Left lung (tissue), 10 donors: Measurements from ENCODE around the gene XXYLT1. TPM values are rescaled to one million over a fixed set of nuclear protein-coding genes. Genes with fewer than 3 reads are reported as not detected.
"Not testable (repeated sequence)": the region's sequence is repeated elsewhere in the genome, so short reads cannot be mapped to it uniquely, and the experiment has no call there.

ENCODE experiments used
- ATAC-seq: fragments of 200-7000 bp; cut with Tn5 transposase; one replicate; pipeline ENCODE4 v1.9.1; 2020; ENCODE audit warnings: moderate library complexity
- DNase-seq, 4 donors: peaks; one replicate each; pipeline ENCODE4 v3.0.0-alpha.2; 2013 to 2020
- H3K27ac ChIP-seq, 2 donors: fragments of 200-600 bp; sonication (generic) in 1 of 2; one replicate each; pipeline versions ENCODE4 v1.5.0 to v1.8.0; 2020 to 2021
- H3K27me3 ChIP-seq, 2 donors: fragments of 200-600 bp; sonication (generic) in 1 of 2; one replicate each; pipeline versions ENCODE4 v1.5.0 to v1.8.0; 2020 to 2021
- H3K36me3 ChIP-seq, 2 donors: fragments of 200-600 bp; sonication (generic) in 1 of 2; one replicate each; pipeline versions ENCODE4 v1.5.0 to v1.8.0; 2020 to 2021
- H3K4me1 ChIP-seq, 2 donors: fragments of 200-600 bp; one replicate each; pipeline ENCODE4 v1.8.0; 2021
- H3K4me3 ChIP-seq, 2 donors: fragments of 200-600 bp; sonication (generic) in 1 of 2; one replicate each; pipeline versions ENCODE4 v1.5.0 to v1.8.0; 2020 to 2021; ENCODE audit warnings: mild to moderate bottlenecking in 1 of 2
- H3K9me3 ChIP-seq, 2 donors: fragments of 200-600 bp; sonication (generic) in 1 of 2; one replicate each; pipeline versions ENCODE4 v1.5.0 to v1.8.0; 2020 to 2021
- CTCF ChIP-seq, 2 donors: fragments of 200-600 bp; sonication (generic) in 1 of 2; IDR thresholded peaks; one replicate each; pipeline versions ENCODE4 v1.5.0 to v1.8.0; 2021; ENCODE audit warnings: antibody characterized with exemption in 2 of 2
- intact Hi-C, 2 donors: fragments of 100-400 bp; cut with DNase I; formaldehyde crosslinking; loops; one replicate each; pipeline versions ENCODE4 v1.11.2 to v1.14.2; 2022
- polyA plus RNA-seq, 6 donors: library from polyadenylated mRNA; unstranded; fragments of 120-200 nt; gene quantifications; one replicate each; pipeline ENCODE4 v1.2.1, GENCODE V29; 2013; ENCODE audit not compliant: insufficient read length in 6 of 6
- total RNA-seq, 2 donors: library from RNA; stranded (reverse); fragmentation: NEBNext Ultra II Directional; extraction: Animal tissue kit (Norgen Biotek cat#: 25700); gene quantifications; one replicate each; pipeline ENCODE4 v1.2.1, GENCODE V29; 2021
- donor health status: DM: no; HTN: yes; CAD: no.
- donor health status: DM: no; HTN: no; CAD: no.

Gene XXYLT1
- total and polyA plus RNA-seq, 8 donors: 11.3 to 31.1 (median 25.5) TPM

- ATAC-seq: no peak
These were observed 35.4 kb upstream of the XXYLT1 start for GRCh38 chr3:195306369-195306768.

GRCh38 chr3:195302431-195302830 lies 31.5 kb upstream of the XXYLT1 start:
- Histone ChIP-seq H3K4me3 (no peak overlapping the region), H3K27ac (no peak overlapping the region), H3K4me1 (no peaks in the 10 kb centered on the region), H3K27me3 (no peaks in the 10 kb centered on the region), H3K9me3 (no peaks in the 10 kb centered on the region), H3K36me3 (peaks cover 0 to 88% of the 10 kb centered on the region in 2 donors)
- intact Hi-C loops: no loop called here
- no peak for TF ChIP-seq CTCF (IDR thresholded peaks at IDR 0.05)
- ATAC-seq: no peak
- DNase-seq: no peak

More at GRCh38 chr3:195306369-195306768, 35.4 kb upstream of the XXYLT1 start:
- Histone ChIP-seq H3K4me3 (no peak overlapping the region), H3K27ac (no peak overlapping the region), H3K9me3 (no peaks in the 10 kb centered on the region), H3K27me3 (no peaks in the 10 kb centered on the region), H3K36me3 (peaks cover 0 to 61% of the 10 kb centered on the region in 2 donors), H3K4me1 (no peaks in the 10 kb centered on the region)
- TF ChIP-seq CTCF (IDR thresholded peaks at IDR 0.05): no peak
- intact Hi-C loops: no loop called here
- no peak for DNase-seq

- H3K36me3 ChIP-seq: peaks cover 0 to 96% of the 10 kb centered on the region in 2 donors
- no peaks in the 10 kb centered on the region for H3K27me3 ChIP-seq
- intact Hi-C loops: no loop called here
These were observed 26.5 kb upstream of the XXYLT1 start for GRCh38 chr3:195297446-195297845.

GRCh38 chr3:195296662-195297061 lies 25.7 kb upstream of the XXYLT1 start:
- Histone ChIP-seq H3K27ac (no peak overlapping the region), H3K4me3 (no peak overlapping the region), H3K36me3 (peaks cover 0 to 96% of the 10 kb centered on the region in 2 donors), H3K27me3 (no peaks in the 10 kb centered on the region), H3K4me1 (no peaks in the 10 kb centered on the region), H3K9me3 (no peaks in the 10 kb centered on the region)
- DNase-seq (no peak), ATAC-seq (no peak)
- intact Hi-C loops: no loop called here
- TF ChIP-seq CTCF (IDR thresholded peaks at IDR 0.05): no peak

More at GRCh38 chr3:195297446-195297845, 26.5 kb upstream of the XXYLT1 start:
- Histone ChIP-seq H3K27ac (no peak overlapping the region), H3K9me3 (no peaks in the 10 kb centered on the region), H3K4me1 (no peaks in the 10 kb centered on the region), H3K4me3 (no peak overlapping the region)
- TF ChIP-seq CTCF (IDR thresholded peaks at IDR 0.05): no peak
- DNase-seq: no peak
- ATAC-seq: no peak

GRCh38 chr3:195291121-195291520 lies 20.2 kb upstream of the XXYLT1 start:
- intact Hi-C loops: no loop called here

GRCh38 chr3:195290643-195291042 lies 19.7 kb upstream of the XXYLT1 start:
- intact Hi-C loops, DNase-seq, H3K27me3 ChIP-seq, ATAC-seq, H3K4me1 ChIP-seq, H3K4me3 ChIP-seq, H3K9me3 ChIP-seq, H3K27ac ChIP-seq: not testable (repeated sequence)
- peaks cover 0 to 99% of the 10 kb centered on the region in 2 donors for H3K36me3 ChIP-seq

More at GRCh38 chr3:195291121-195291520, 20.2 kb upstream of the XXYLT1 start:
- Histone ChIP-seq H3K27ac (no peak overlapping the region), H3K4me3 (no peak overlapping the region), H3K27me3 (no peaks in the 10 kb centered on the region), H3K9me3 (no peaks in the 10 kb centered on the region), H3K4me1 (no peaks in the 10 kb centered on the region), H3K36me3 (peaks cover 0 to 98% of the 10 kb centered on the region in 2 donors)
- ATAC-seq (no peak), DNase-seq (no peak)
- TF ChIP-seq CTCF (IDR thresholded peaks at IDR 0.05): no peak
